Left ventricle myocardium superior (tissue), 1 donor: ENCODE results near the gene CBL. TPM values are rescaled to one million over a fixed set of nuclear protein-coding genes. Genes with fewer than 3 reads are reported as not detected.

Source experiments
- ATAC-seq: fragments of 200-7000 bp; cut with Tn5 transposase; one replicate; pipeline ENCODE4 v1.9.1; 2020; ENCODE audit warnings: mild to moderate bottlenecking, moderate library complexity
- DNase-seq: peaks from one replicate; pipeline ENCODE4 v3.0.0-alpha.2; 2020
- intact Hi-C: fragments of 100-400 bp; cut with micrococcal nuclease; formaldehyde crosslinking; loops from one replicate; pipeline ENCODE4 v1.11.0; 2022
- total RNA-seq: library from RNA; stranded (reverse); fragmentation: NEBNext Ultra II Directional; extraction: Animal tissue kit (Norgen Biotek cat#: 25700); gene quantifications from one replicate; pipeline ENCODE4 v1.2.1, GENCODE V29; 2021
- donor health status: DM: no; HTN: yes; CAD: no; lungs with severe emphysema.

Gene CBL
- total RNA-seq, 1 donor from 2014 or later, result 7.1 TPM

GRCh38 chr11:119318240-119319135 is 112.3 kb downstream of the CBL start:
- DNase-seq, result no peak
- no peak for ATAC-seq
- intact Hi-C loops, result no loop called here

- intact Hi-C loops, result no loop called here
- DNase-seq, result no peak
- no peak for ATAC-seq
Measured at GRCh38 chr11:119319136-119319699, 113.1 kb downstream of the CBL start.

GRCh38 chr11:119319700-119320239 is 113.6 kb downstream of the CBL start:
- no peak for ATAC-seq
- DNase-seq, result no peak
- intact Hi-C loops, result no loop called here

- peak; percentile 50 for DNase-seq
- intact Hi-C loops, result no loop called here
- ATAC-seq, result peak; percentile 1
Measured at GRCh38 chr11:119320240-119320775, 114.2 kb downstream of the CBL start.

GRCh38 chr11:119320776-119321524 is 114.8 kb downstream of the CBL start:
- intact Hi-C loops, result no loop called here
- DNase-seq (peak; percentile 75), ATAC-seq (peak; percentile 44)

GRCh38 chr11:119322360-119322739 is 116.2 kb downstream of the CBL start:
- ATAC-seq (no peak), DNase-seq (no peak)
- intact Hi-C loops, result no loop called here

GRCh38 chr11:119322921-119323531 is 116.9 kb downstream of the CBL start:
- DNase-seq, result no peak
- no peak for ATAC-seq
- intact Hi-C loops, result no loop called here

GRCh38 chr11:119323532-119324033 is 117.4 kb downstream of the CBL start:
- ATAC-seq, result peak; percentile 7
- peak; percentile 73 for DNase-seq
- intact Hi-C loops, result no loop called here

- intact Hi-C loops, result no loop called here
- ATAC-seq (no peak), DNase-seq (no peak)
Measured at GRCh38 chr11:119324189-119324588, 118.0 kb downstream of the CBL start.

GRCh38 chr11:119329320-119329719 is 123.2 kb downstream of the CBL start:
- intact Hi-C loops, result no loop called here
- no peak for ATAC-seq
- DNase-seq, result no peak

GRCh38 chr11:119330237-119330636 is 124.1 kb downstream of the CBL start:
- no peak for DNase-seq
- ATAC-seq, result no peak
- intact Hi-C loops, result no loop called here

- DNase-seq (no peak), ATAC-seq (no peak)
- intact Hi-C loops, result no loop called here
Measured at GRCh38 chr11:119332111-119332765, 126.1 kb downstream of the CBL start.

GRCh38 chr11:119334174-119334930 is 128.2 kb downstream of the CBL start, which contains the start of gene RNF26:
RNF26 (plus strand) TSS chr11:119334527; CDS start chr11:119335123, 596 bp downstream.
- intact Hi-C loops, result no loop called here
- peak; percentile 92 for ATAC-seq
- peak; percentile 92 for DNase-seq

GRCh38 chr11:119335091-119335654 is 129.0 kb downstream of the CBL start:
- ATAC-seq (no peak), DNase-seq (no peak)
- intact Hi-C loops, result no loop called here

- peak; percentile 50 for DNase-seq
- ATAC-seq, result no peak
- intact Hi-C loops, result no loop called here
Measured at GRCh38 chr11:119335655-119336543, 129.8 kb downstream of the CBL start.

GRCh38 chr11:119336744-119337469 is 130.8 kb downstream of the CBL start:
- intact Hi-C loops, result no loop called here
- no peak for DNase-seq
- no peak for ATAC-seq
